MV-4-11 (cell line): ENCODE data around the gene RASSF10.

Experiments used
- DNase-seq: peaks from one replicate; lab custom pipeline; 2025; lab: John Stamatoyannopoulos, UW

Gene RASSF10

DNA sequence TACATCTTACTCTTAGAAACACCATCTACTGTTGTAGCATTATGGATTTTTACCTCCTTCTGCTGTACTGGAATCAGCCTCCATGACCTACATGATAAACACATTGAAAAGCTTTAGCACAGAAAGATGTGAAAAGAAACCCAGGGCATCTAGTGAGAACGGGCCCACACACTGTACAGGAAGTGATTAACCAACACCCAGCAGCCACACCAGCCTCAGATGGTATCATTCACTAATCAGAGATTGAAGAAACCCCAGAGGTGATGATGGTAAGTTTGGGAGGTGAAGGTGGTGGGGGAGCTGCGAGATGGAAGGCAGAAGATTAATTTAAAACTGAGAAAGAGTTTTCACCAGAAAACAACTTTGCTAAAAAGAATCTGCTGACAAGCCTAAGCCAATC, 46.1 kb downstream of the RASSF10 start:
- no peak for DNase-seq

GRCh38 chr11:13061294-13061990, 52.3 kb downstream of the RASSF10 start:
- DNase-seq, result no peak
